Activated CD4-positive, alpha-beta T cell treated with anti-CD3 and anti-CD28 coated beads, Interleukin-2, amount 10 ng/mL, durations not matched to agents 7 days and 5 days (primary cell): ENCODE data around the gene CDC34. TPM values are rescaled to one million over a fixed set of nuclear protein-coding genes. Genes with fewer than 3 reads are reported as not detected.

Source experiments
- CTCF ChIA-PET: fragments of 350-600 bp; sonication (Branson Sonifier 250); formaldehyde crosslinking; loops from one replicate; lab custom pipeline; 2021; ENCODE audit warnings: antibody characterized with exemption; lab: Charles Lee
- POLR2A ChIA-PET: fragments of 350-600 bp; sonication (Branson Sonifier 250); formaldehyde crosslinking; loops from one replicate; lab custom pipeline; 2021; ENCODE audit warnings: antibody characterized with exemption; lab: Charles Lee
- DNase-seq: peaks from one replicate; pipeline ENCODE4 v3.0.0-alpha.2; 2020
- H3K27ac Mint-ChIP-seq: one replicate; pipeline ENCODE4 v1.8.0; 2021; ENCODE audit warnings: mild to moderate bottlenecking, moderate library complexity, mixed read lengths
- H3K27me3 Mint-ChIP-seq: one replicate; pipeline ENCODE4 v1.8.0; 2021; ENCODE audit warnings: mixed read lengths
- H3K36me3 Mint-ChIP-seq: one replicate; pipeline ENCODE4 v1.8.0; 2021; ENCODE audit warnings: low read depth, mixed read lengths
- H3K4me1 Mint-ChIP-seq: one replicate; pipeline ENCODE4 v1.8.0; 2021; ENCODE audit warnings: mixed read lengths
- H3K4me3 Mint-ChIP-seq: one replicate; pipeline ENCODE4 v1.8.0; 2021; ENCODE audit warnings: mild to moderate bottlenecking, moderate library complexity, mixed read lengths
- H3K9me3 Mint-ChIP-seq: one replicate; pipeline ENCODE4 v1.8.0; 2021; ENCODE audit warnings: mixed read lengths
- total RNA-seq, 2 experiments: library from RNA; stranded (reverse); gene quantifications; one replicate each; pipeline ENCODE4 v1.2.3, GENCODE V29; 2021

The CDC34 gene
- total RNA-seq, 2 experiments from 2014 or later, result 43.7 to 50.8 TPM

DNA sequence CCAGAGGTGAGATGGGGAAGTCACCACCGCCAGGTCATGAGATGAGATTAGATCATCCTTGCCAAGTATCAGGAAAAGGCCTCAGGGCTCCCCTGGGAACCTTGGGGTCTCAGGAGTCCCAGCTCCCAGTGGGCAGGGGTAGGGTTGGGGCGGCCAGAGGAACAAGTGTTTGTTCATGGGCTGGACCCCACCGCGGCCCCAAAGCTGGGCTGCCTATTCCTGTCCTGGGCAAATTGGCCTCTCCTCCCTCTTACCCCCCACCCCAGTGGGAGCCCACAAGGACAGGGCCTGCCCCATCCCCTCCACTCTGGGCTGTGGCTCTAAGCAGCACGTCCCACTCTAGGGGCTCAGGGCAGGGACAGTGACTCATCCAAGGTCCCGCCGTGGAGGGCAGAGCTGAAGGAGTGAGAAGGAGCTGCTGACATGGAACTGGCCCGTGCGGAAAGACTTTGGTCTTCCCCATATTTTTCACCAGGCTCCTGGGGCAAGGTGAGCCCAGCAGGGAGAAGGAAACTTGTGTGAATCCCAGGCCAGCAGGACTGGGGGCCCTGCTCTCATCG lies 54.1 kb downstream of the CDC34 start:
- peaks cover 10% of the 10 kb centered on the region for H3K27me3 Mint-ChIP-seq
- no peak for DNase-seq
- H3K27ac Mint-ChIP-seq, result no peak overlapping the region
- H3K4me3 Mint-ChIP-seq, result no peak overlapping the region
- CTCF ChIA-PET, result interaction anchor here (0.6 to 1.7 kb wide), 6 partner anchors 11 to 65 kb away, joined by 3 to 8 read pairs (median 4); partner anchors contain the start of gene POLRMT
- peaks cover 3% of the 10 kb centered on the region for H3K36me3 Mint-ChIP-seq
- peaks cover 10% of the 10 kb centered on the region for H3K4me1 Mint-ChIP-seq
- no peaks in the 10 kb centered on the region for H3K9me3 Mint-ChIP-seq
- POLR2A ChIA-PET, result no interaction called here

DNA sequence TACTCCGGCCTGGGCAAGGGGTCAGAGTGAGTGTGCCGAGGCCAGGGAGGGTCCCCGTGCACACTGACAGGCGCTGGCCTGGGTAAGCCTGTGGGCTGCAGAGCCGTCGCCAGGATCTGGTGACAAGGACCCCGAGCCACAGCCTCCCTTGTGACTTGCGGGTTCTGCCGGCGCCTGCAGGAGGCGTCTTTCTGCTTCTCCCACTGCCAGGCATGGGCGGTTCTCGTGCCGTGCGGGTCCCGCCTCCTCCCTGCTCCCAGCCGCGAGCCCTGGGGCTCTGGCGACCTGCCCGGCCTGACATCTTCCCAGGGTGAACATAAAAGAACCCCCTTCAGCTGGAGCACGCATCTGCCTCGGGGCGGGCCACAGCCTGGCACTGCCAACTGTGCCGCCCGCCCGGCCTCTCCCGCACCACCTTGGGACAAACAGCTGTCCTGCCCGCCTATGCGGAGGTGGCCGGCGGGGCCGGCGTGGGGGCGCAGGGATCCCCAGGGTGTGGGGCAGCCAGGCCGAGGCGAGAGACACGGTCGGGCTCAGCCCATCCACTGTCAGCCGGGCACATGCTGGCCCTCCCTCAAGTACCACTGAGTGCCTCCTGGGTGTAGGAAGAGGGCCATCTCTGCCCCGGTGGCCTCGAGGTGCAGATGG lies 56.7 kb downstream of the CDC34 start:
- CTCF ChIA-PET, result no interaction called here

DNA sequence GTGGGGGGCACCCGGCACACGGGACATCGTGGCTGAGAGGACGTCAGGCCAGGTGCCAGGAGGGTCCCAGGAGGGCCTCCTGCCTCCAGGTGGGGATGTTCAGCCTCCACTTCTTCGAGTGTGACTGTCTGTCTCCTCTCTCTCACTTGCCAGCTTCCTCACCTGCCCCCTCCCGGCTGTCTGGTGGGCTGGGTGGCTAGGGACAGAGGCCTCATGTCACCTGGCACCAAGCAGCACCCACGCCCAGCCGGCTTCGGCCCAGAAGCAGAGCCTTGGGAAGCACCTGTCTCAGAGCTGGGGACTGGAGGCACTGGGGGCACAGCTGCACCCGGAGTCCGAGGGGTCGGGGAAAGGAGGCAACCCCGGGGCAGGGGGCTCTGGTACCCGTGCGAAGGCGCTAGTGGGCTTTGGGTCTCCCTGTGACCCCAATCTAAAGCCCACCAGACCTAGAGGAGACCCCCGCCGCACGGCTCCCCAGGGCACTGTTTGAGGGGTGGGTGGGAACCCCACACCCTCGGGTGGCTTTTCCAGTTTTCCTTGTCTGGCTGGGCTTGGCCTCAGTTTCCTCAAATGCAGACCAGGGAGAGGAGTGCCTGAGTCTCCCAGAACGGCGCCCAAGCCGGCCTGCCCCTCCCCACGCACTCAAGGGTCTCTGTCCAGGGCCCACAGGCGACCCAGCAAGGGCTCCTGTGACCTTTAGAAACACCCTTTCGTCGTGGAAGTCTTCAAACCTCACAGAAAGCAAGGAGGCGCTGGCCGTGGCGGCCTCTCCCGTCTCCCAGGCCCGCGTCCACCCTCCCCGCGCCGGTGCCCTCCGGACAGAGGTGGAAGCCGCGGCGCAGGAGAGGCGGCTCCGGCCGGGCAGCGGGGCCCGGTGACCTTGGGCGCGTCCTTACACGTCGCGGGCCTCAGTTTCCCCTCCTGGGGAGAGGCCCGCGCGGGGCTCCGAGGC lies 57.5 kb downstream of the CDC34 start:
- Mint-ChIP-seq H3K4me1 (peaks cover 10% of the 10 kb centered on the region), H3K27me3 (peaks cover 27% of the 10 kb centered on the region), H3K4me3 (no peak overlapping the region), H3K9me3 (no peaks in the 10 kb centered on the region), H3K27ac (no peak overlapping the region), H3K36me3 (no peaks in the 10 kb centered on the region)
- ChIA-PET CTCF (interaction anchor here (0.5 kb wide), 1 partner anchor 85 kb away, joined by 3 read pairs; no protein-coding TSS in a partner anchor), POLR2A (no interaction called here)
- no peak for DNase-seq

More for the DNA sequence above, 56.7 kb downstream of the CDC34 start:
- H3K27me3 Mint-ChIP-seq, result peaks cover 21% of the 10 kb centered on the region
- H3K36me3 Mint-ChIP-seq, result no peaks in the 10 kb centered on the region
- H3K4me1 Mint-ChIP-seq, result peaks cover 10% of the 10 kb centered on the region
- POLR2A ChIA-PET, result no interaction called here
- no peak overlapping the region for H3K27ac Mint-ChIP-seq
- DNase-seq, result peak; percentile 71
- no peak overlapping the region for H3K4me3 Mint-ChIP-seq
- no peaks in the 10 kb centered on the region for H3K9me3 Mint-ChIP-seq

DNA sequence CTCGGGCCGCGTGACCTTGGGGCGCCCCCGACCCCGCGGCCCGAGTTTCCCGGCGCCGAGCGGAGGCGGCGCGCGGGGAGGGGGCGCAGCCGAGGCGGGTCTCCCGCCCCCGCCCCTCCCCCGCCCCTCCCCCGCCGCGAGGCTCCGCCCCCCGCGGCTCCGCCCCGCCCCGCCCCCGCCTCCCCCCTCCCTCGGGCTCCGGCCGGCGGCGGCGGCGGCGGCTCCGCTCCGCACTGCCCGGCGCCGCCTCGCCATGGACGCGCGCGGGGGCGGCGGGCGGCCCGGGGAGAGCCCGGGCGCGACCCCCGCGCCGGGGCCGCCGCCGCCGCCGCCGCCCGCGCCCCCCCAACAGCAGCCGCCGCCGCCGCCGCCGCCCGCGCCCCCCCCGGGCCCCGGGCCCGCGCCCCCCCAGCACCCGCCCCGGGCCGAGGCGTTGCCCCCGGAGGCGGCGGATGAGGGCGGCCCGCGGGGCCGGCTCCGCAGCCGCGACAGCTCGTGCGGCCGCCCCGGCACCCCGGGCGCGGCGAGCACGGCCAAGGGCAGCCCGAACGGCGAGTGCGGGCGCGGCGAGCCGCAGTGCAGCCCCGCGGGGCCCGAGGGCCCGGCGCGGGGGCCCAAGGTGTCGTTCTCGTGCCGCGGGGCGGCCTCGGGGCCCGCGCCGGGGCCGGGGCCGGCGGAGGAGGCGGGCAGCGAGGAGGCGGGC lies 58.3 kb downstream of the CDC34 start, which contains the start of gene HCN2:
Gene HCN2 (plus strand): TSS at position 189 of the 703 bp plus-strand sequence. CDS start 65 bp downstream, at position 254.
- no peak for DNase-seq
- Mint-ChIP-seq H3K27ac (no peak within 1 kb of the TSS), H3K9me3 (no peaks in the 10 kb centered on the region), H3K27me3 (peaks cover 27% of the 10 kb centered on the region), H3K36me3 (no peaks in the 10 kb centered on the region), H3K4me3 (no peak within 1 kb of the TSS), H3K4me1 (peaks cover 9% of the 10 kb centered on the region)
- CTCF ChIA-PET, result no interaction called here
- POLR2A ChIA-PET, result no interaction called here

DNA sequence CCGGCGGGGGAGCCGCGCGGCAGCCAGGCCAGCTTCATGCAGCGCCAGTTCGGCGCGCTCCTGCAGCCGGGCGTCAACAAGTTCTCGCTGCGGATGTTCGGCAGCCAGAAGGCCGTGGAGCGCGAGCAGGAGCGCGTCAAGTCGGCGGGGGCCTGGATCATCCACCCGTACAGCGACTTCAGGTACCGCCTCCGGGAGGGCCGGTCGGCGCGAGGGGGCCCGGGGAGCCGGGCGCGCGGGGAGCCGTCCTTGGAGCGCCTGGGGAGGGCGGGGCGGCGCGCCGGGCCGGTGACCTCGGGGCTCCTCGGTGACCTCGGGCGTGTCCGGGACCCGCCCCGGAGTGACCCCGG lies 58.8 kb downstream of the CDC34 start:
- DNase-seq, result peak; percentile 23
- ChIA-PET POLR2A (no interaction called here), CTCF (no interaction called here)
- peaks cover 27% of the 10 kb centered on the region for H3K27me3 Mint-ChIP-seq
- H3K36me3 Mint-ChIP-seq, result no peaks in the 10 kb centered on the region
- H3K27ac Mint-ChIP-seq, result no peak overlapping the region
- peaks cover 7% of the 10 kb centered on the region for H3K4me1 Mint-ChIP-seq
- H3K9me3 Mint-ChIP-seq, result no peaks in the 10 kb centered on the region
- no peak overlapping the region for H3K4me3 Mint-ChIP-seq

DNA sequence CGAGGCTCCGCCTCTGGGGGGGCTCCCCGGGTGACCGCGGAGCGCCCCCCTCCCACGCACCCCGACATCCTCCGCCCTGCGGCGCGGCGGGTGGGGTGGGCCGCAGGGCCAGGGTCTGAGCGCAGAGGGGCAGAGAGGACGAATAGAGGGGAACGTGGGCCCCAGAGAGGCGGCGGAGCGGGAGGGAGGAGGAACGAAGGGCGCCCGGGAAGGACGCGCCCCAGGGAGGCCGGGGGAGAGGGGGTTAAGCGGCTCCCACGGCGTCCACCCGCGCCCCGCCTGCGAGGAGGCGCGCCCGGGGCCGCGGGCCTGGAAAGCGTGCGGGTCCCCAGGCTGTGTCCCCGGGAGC lies 59.2 kb downstream of the CDC34 start:
- H3K9me3 Mint-ChIP-seq, result no peaks in the 10 kb centered on the region
- ChIA-PET CTCF (no interaction called here), POLR2A (no interaction called here)
- H3K4me3 Mint-ChIP-seq, result no peak overlapping the region
- peaks cover 27% of the 10 kb centered on the region for H3K27me3 Mint-ChIP-seq
- DNase-seq, result no peak
- H3K4me1 Mint-ChIP-seq, result peaks cover 7% of the 10 kb centered on the region
- H3K27ac Mint-ChIP-seq, result no peak overlapping the region
- no peaks in the 10 kb centered on the region for H3K36me3 Mint-ChIP-seq

DNA sequence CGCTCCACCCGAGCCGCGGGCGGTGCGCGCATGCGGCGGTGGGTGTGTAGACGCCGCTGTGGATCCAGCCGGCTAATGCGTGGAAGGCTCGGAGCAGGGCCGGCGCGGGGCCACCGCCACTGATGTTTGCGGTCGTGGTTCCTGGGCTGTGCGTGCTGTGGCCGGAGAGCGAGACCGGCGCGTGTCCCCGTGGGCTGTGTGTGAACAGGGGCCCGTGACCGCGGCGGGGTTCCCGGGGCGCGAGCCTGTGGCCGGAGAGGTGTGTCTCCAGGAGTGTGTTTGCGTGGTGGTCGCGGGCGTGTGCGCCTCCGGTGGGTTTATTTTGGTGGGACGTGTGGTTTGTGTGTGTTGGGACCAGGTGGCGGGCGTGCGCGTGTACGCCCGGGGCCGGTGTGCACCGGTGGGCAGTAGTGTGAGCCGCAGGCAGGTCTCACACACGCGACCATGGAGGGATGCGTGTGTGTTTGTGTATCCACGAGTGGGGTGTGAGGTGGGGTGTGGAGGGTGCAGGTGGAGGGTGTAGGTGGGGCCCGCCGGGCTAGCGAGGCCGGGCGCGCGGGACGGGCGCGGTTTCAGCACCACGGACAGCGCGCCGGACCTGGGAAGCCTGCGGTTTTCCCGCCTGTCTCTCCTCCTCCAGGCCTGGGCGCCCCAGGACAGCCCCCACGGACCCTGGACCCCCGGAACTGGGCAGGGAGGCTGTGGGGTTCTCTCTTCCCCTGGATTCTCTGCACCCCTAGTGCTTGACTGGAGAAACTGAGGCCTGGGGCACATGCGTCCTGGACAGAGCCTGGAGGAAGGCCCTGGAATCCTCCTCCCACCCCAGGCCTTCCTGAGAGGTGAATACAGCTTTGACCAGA lies 59.8 kb downstream of the CDC34 start:
- no peak overlapping the region for H3K4me3 Mint-ChIP-seq
- POLR2A ChIA-PET, result no interaction called here

More for the DNA sequence above, 59.8 kb downstream of the CDC34 start:
- no peaks in the 10 kb centered on the region for H3K9me3 Mint-ChIP-seq
- H3K4me1 Mint-ChIP-seq, result peaks cover 7% of the 10 kb centered on the region
- DNase-seq, result no peak
- H3K27ac Mint-ChIP-seq, result peak overlapping the region; percentile 36
- CTCF ChIA-PET, result no interaction called here
- H3K36me3 Mint-ChIP-seq, result no peaks in the 10 kb centered on the region
- H3K27me3 Mint-ChIP-seq, result peaks cover 27% of the 10 kb centered on the region

Other genes with a start within 250 kb of the CDC34 start
- under 1 TPM; 0.15 to 0.22 TPM for gene PLPP2, start 240.4 kb upstream of the CDC34 start, total RNA-seq
- 10 to 100 TPM; 20.7 to 22.0 TPM for gene MIER2, start 187.0 kb upstream of the CDC34 start, total RNA-seq
- not detected for gene C2CD4C, start 122.6 kb upstream of the CDC34 start, total RNA-seq
- gene SHC2, start 70.7 kb upstream of the CDC34 start, total RNA-seq, result not detected
- gene MADCAM1, start 35.3 kb upstream of the CDC34 start, total RNA-seq, result under 1 TPM in 1 of 2 experiments, not detected in 1; 0.15 TPM
- 10 to 100 TPM; 21.6 to 27.1 TPM for gene TPGS1, start 24.3 kb upstream of the CDC34 start, total RNA-seq
- gene GZMM, start 12.3 kb downstream of the CDC34 start, total RNA-seq, result 10 to 100 TPM; 44.5 to 47.4 TPM
- gene BSG, start 40.8 kb downstream of the CDC34 start, total RNA-seq, result 100 to 1,000 TPM; 233 TPM
- 1 to 10 TPM; 2.6 to 3.2 TPM for gene HCN2, start 58.1 kb downstream of the CDC34 start, total RNA-seq
- gene POLRMT, start 101.8 kb downstream of the CDC34 start, total RNA-seq, result 10 to 100 TPM; 42.1 to 52.3 TPM
- under 1 TPM in 1 of 2 experiments, not detected in 1; 0.12 TPM for gene FGF22, start 108.1 kb downstream of the CDC34 start, total RNA-seq
- gene RNF126, start 131.5 kb downstream of the CDC34 start, total RNA-seq, result 10 to 100 TPM; 71.5 to 80.3 TPM
- gene FSTL3, start 144.6 kb downstream of the CDC34 start, total RNA-seq, result 1 to 10 TPM; 1.6 to 2.1 TPM
- not detected for gene PRSS57, start 163.7 kb downstream of the CDC34 start, total RNA-seq
- not detected for gene PALM, start 177.2 kb downstream of the CDC34 start, total RNA-seq
- not detected for gene MISP, start 219.4 kb downstream of the CDC34 start, total RNA-seq